SK-N-SH treated with all-trans-retinoic acid at 6 μM for 48 hours (cell line): Measurements from ENCODE around the gene STAC3.

ENCODE experiments used
- OSR1 ChIP-seq: fragments of 250-450 bp; sonication (Bioruptor Pico); IDR thresholded peaks from 2 replicates; pipeline ENCODE4 v1.8.0; 2022; ENCODE audit warnings: moderate library complexity, mild to moderate bottlenecking, inconsistent platforms
- ZFP3 ChIP-seq: fragments of 250-450 bp; sonication (Bioruptor Pico); IDR thresholded peaks from 2 replicates; pipeline ENCODE4 v1.5.0; 2020; ENCODE audit warnings: mild to moderate bottlenecking, moderate library complexity
- ZFP30 ChIP-seq: fragments of 450-650 bp; formaldehyde crosslinking; IDR thresholded peaks from 2 replicates; pipeline ENCODE4 v1.5.0; 2022; ENCODE audit warnings: mild to moderate bottlenecking, moderate library complexity
- ZNF70 ChIP-seq: fragments of 450-650 bp; formaldehyde crosslinking; IDR thresholded peaks from 2 replicates; pipeline ENCODE4 v1.5.0; 2020; ENCODE audit warnings: mild to moderate bottlenecking, moderate library complexity
- TF ChIP-seq, protein P1 (sequence below): fragments of 250-450 bp; sonication (Bioruptor Pico); IDR thresholded peaks from 2 replicates; pipeline ENCODE4 v1.8.0; 2020; ENCODE audit warnings: mild to moderate bottlenecking, moderate library complexity, borderline replicate concordance

- no peak for TF ChIP-seq OSR1 (CRISPR knock-in tag)
- TF ChIP-seq, protein P1, sequence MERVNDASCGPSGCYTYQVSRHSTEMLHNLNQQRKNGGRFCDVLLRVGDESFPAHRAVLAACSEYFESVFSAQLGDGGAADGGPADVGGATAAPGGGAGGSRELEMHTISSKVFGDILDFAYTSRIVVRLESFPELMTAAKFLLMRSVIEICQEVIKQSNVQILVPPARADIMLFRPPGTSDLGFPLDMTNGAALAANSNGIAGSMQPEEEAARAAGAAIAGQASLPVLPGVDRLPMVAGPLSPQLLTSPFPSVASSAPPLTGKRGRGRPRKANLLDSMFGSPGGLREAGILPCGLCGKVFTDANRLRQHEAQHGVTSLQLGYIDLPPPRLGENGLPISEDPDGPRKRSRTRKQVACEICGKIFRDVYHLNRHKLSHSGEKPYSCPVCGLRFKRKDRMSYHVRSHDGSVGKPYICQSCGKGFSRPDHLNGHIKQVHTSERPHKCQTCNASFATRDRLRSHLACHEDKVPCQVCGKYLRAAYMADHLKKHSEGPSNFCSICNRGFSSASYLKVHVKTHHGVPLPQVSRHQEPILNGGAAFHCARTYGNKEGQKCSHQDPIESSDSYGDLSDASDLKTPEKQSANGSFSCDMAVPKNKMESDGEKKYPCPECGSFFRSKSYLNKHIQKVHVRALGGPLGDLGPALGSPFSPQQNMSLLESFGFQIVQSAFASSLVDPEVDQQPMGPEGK = no peak
- no peak for TF ChIP-seq ZFP3 (CRISPR knock-in tag)
- no peak for TF ChIP-seq ZNF70 (CRISPR knock-in tag)
- no peak for TF ChIP-seq ZFP30 (CRISPR knock-in tag)
Measured at GRCh38 chr12:57262126-57262822, 11.3 kb upstream of the STAC3 start.
